Memory B cell (primary cell): ENCODE data around the gene FZD4.

Experiments
- ATAC-seq: fragments of 150-1000 bp; cut with Tn5 transposase; 2 replicates; pipeline ENCODE4 v1.10.0; 2021; ENCODE audit warnings: low read depth, mild to moderate bottlenecking, moderate library complexity
- DNase-seq, 2 donors: peaks; one replicate each; pipeline ENCODE4 v3.0.0; 2022; ENCODE audit warnings: low spot score in 2 of 2
- H3K27ac Mint-ChIP-seq: one replicate; pipeline ENCODE4 v1.8.0; 2022; ENCODE audit warnings: mild to moderate bottlenecking, moderate library complexity, mixed read lengths
- H3K27me3 Mint-ChIP-seq: one replicate; pipeline ENCODE4 v1.8.0; 2022; ENCODE audit warnings: mixed read lengths
- H3K36me3 Mint-ChIP-seq: one replicate; pipeline ENCODE4 v1.8.0; 2022; ENCODE audit warnings: mild to moderate bottlenecking, mixed read lengths
- H3K4me1 Mint-ChIP-seq: one replicate; pipeline ENCODE4 v1.8.0; 2022; ENCODE audit warnings: mixed read lengths
- H3K4me3 Mint-ChIP-seq: one replicate; pipeline ENCODE4 v1.8.0; 2022; ENCODE audit warnings: mild to moderate bottlenecking, moderate library complexity, mixed read lengths
- H3K9me3 Mint-ChIP-seq: one replicate; pipeline ENCODE4 v1.8.0; 2022; ENCODE audit warnings: mixed read lengths

FZD4 gene

DNA sequence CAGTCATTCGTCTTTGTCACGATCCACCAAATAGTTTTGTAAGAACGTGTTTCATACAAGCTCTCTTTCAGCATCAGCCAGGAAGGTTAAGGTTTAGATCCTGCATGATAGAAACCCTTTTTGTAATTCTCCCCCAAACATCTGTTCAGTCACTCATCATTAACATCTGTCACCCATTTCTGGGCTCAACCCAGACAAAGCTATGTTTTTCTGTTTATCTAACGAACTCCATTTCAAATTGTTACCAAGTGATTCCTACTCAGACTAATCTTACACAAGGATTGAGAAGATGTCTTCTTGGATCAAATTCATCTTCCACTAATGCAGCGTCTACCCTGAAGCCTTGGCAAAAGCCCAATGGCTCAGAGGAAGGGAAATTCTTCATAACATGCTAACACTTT is 58.8 kb downstream of the FZD4 start:
- H3K27ac Mint-ChIP-seq: no peak overlapping the region
- no peak for DNase-seq

More for the DNA sequence above, 58.8 kb downstream of the FZD4 start:
- H3K4me1 Mint-ChIP-seq: no peaks in the 10 kb centered on the region
- H3K36me3 Mint-ChIP-seq: no peaks in the 10 kb centered on the region
- peaks cover 3% of the 10 kb centered on the region for H3K27me3 Mint-ChIP-seq
- H3K9me3 Mint-ChIP-seq: no peaks in the 10 kb centered on the region
- ATAC-seq: no peak
- no peak overlapping the region for H3K4me3 Mint-ChIP-seq
